GM23248 (cell line): ENCODE results near the gene MOV10L1.

Experiments
- EZH2 ChIP-seq: fragments of 200-600 bp; sonication (generic); IDR thresholded peaks from 2 replicates; pipeline ENCODE4 v1.6.1; 2018; ENCODE audit warnings: antibody characterized with exemption, mild to moderate bottlenecking; ENCODE audit not compliant: insufficient read depth, poor library complexity, severe bottlenecking
- EZH2phosphoT487 ChIP-seq: fragments of 200-600 bp; sonication (generic); IDR thresholded peaks from 2 replicates; pipeline ENCODE4 v1.6.1; 2018; ENCODE audit warnings: antibody characterized with exemption, moderate library complexity, mild to moderate bottlenecking, low read depth; ENCODE audit not compliant: insufficient read depth

DNA sequence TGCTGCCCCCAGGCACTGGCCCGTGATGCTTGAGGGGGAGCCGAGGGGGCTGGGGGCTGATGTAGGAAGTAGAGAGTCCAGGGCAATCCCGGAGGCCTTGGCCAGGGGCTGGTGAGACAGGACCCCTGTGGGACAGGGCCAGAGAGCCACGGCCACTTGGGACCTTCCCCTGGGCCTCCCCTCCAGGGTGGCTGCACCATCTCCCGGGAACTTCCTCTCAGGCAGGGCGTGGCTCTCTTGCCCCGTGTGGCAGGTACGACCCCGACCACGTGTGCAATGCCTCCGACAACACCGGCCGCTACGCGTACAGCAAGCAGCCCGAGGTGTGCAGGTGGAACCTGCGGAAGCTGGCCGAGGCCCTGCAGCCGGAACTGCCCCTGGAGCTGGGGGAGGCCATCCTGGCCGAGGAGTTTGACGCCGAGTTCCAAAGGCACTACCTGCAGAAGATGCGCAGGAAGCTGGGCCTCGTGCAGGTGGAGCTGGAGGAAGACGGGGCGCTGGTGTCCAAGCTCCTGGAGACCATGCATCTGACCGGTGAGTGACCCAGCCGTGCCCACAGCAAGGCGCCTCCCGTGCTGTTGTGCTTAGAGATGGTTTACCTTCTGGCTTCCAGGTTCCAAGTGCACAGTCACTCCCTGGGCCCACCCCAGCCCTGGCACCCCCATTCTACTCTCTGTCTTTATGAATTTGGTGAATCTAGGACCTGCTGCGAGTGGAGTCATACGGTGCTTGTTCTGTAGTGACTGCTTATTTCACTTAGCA, 120.8 kb downstream of the MOV10L1 start:
- TF ChIP-seq EZH2: no peak
- TF ChIP-seq EZH2phosphoT487: no peak
